ENCODE results near the gene ZFP64. TPM values are rescaled to one million over a fixed set of nuclear protein-coding genes. Genes with fewer than 3 reads are reported as not detected.

Gene ZFP64
- total and polyA plus RNA-seq, 4 donors, result 10.8 to 22.0 (median 14.6) TPM

DNA sequence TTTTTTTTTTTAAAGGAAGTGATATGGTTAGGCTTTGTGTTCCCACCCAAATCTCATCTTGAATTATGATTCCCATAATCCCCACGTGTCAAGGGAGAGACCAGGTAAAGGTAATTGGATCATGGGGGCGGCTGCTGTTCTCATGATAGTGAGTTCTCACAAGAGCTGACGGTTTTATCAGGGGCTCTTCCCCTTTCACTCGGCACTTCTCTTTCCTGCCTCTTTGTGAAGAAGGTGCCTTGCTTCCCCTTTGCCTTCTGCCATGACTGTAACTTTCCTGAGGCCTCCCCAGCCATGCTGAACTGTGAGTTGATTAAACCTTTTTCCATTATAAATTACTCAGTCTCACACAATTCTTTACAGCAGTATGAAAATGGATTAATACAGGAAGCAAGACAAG, 64.3 kb downstream of the ZFP64 start:
- 100% methylated on average over 1 of the region's 4 CpGs for WGBS (ENCODE audit: insufficient coverage)
- Histone ChIP-seq H3K27me3 (ENCODE audit: control insufficient read depth, insufficient read depth, low read length) (no peaks in the 10 kb centered on the region), H3K36me3 (ENCODE audit: control insufficient read depth, insufficient read depth, low read length) (no peaks in the 10 kb centered on the region), H3K9me3 (ENCODE audit: control insufficient read depth, insufficient read depth, low read length) (no peaks in the 10 kb centered on the region), H3K4me1 (ENCODE audit: control insufficient read depth, insufficient read depth, low read length) (no peaks in the 10 kb centered on the region), H3K27ac (ENCODE audit: low read depth, low read length) (no peak overlapping the region), H3K4me3 (ENCODE audit: low read depth, low read length) (no peak overlapping the region)
- DNase-seq (ENCODE audit: low read depth in 4 of 6, low spot score in 6 of 6), result no peak

DNA sequence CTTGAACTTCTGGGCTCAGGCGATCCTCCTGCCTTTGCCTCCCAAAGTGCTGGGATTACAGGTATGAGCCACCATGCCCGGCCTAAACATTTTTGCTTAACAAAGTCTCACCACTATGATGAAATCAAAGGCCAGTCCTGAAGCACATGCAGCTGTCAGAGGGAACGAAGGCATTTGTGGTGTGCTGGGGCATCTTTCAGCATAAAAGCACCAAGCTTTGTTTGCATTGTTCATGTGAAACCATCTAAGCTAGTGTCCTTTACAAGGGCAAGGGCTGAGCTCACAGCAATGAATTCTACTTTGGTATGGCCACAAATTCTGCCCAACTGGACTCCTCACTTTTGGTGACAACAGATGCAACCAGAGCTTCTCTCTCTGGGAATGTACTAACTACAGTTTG, 66.8 kb downstream of the ZFP64 start:
- no peak overlapping the region for H3K27ac ChIP-seq (ENCODE audit: low read depth, low read length)
- WGBS (ENCODE audit: insufficient coverage), result 79% methylated on average over 3 of the region's 3 CpGs
- H3K9me3 ChIP-seq (ENCODE audit: control insufficient read depth, insufficient read depth, low read length), result no peaks in the 10 kb centered on the region
- H3K4me3 ChIP-seq (ENCODE audit: low read depth, low read length), result no peak overlapping the region
- no peaks in the 10 kb centered on the region for H3K27me3 ChIP-seq (ENCODE audit: control insufficient read depth, insufficient read depth, low read length)
- H3K36me3 ChIP-seq (ENCODE audit: control insufficient read depth, insufficient read depth, low read length), result no peaks in the 10 kb centered on the region
- H3K4me1 ChIP-seq (ENCODE audit: control insufficient read depth, insufficient read depth, low read length), result no peaks in the 10 kb centered on the region
- no peak for DNase-seq (ENCODE audit: low read depth in 4 of 6, low spot score in 6 of 6)

DNA sequence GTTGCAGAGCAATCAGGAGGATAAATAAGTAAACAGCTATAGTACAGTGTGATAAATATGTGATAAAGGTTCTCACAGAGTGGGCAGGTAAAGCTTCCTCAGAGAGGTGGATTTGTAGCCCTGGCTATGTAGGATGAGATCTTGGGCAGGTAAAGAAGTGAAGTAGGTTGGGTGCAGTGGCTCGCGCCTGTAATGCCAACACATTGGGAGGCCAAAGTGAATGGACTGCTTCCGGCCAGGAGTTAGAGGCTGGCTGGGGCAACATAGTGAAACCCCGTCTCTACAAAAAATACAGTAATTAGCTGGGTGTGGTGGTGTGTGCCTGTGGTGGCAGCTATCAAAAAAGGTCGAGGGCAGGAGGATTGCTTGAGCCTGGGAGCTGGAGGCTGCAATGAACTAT, 72.9 kb downstream of the ZFP64 start:
- H3K9me3 ChIP-seq (ENCODE audit: control insufficient read depth, insufficient read depth, low read length), result no peaks in the 10 kb centered on the region
- no peaks in the 10 kb centered on the region for H3K36me3 ChIP-seq (ENCODE audit: control insufficient read depth, insufficient read depth, low read length)
- DNase-seq (ENCODE audit: low read depth in 4 of 6, low spot score in 6 of 6), result no peak
- H3K4me1 ChIP-seq (ENCODE audit: control insufficient read depth, insufficient read depth, low read length), result no peaks in the 10 kb centered on the region
- WGBS (ENCODE audit: insufficient coverage), result 92% methylated on average over 4 of the region's 5 CpGs
- H3K27me3 ChIP-seq (ENCODE audit: control insufficient read depth, insufficient read depth, low read length), result no peaks in the 10 kb centered on the region
- no peak overlapping the region for H3K27ac ChIP-seq (ENCODE audit: low read depth, low read length)
- no peak overlapping the region for H3K4me3 ChIP-seq (ENCODE audit: low read depth, low read length)

DNA sequence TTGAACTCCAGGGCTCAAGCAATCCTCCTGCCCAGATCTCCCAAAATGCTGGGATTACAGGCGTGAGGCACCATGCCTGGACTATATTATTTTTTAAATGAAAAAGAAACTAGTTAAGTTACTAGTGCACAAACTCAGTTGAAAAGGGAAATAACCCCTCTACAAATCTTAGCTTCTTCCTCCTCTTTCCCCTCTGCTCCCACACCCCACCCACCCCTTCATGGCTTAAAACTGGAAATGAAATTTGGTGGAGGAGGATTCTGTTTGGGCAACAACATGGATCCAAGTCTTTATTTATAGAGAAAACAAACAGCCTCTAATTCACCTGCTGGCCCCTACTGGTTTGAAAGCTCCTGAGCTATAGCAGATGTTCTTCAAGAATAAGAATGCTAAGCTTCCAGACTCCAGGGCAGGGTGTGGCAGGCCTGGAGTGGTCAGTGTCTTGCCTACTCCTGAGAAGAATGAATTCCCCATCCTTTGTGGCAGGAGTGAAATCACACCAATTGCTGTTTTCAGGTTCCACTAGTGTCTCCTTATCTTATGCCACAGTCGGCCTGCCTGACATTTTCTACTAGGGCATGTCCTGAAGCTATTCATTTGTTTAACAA, 73.5 kb downstream of the ZFP64 start:
- H3K9me3 ChIP-seq (ENCODE audit: control insufficient read depth, insufficient read depth, low read length), result no peaks in the 10 kb centered on the region
- H3K4me1 ChIP-seq (ENCODE audit: control insufficient read depth, insufficient read depth, low read length), result no peaks in the 10 kb centered on the region
- H3K4me3 ChIP-seq (ENCODE audit: low read depth, low read length), result no peak overlapping the region
- no peaks in the 10 kb centered on the region for H3K27me3 ChIP-seq (ENCODE audit: control insufficient read depth, insufficient read depth, low read length)
- no peak for DNase-seq (ENCODE audit: low read depth in 4 of 6, low spot score in 6 of 6)
- H3K36me3 ChIP-seq (ENCODE audit: control insufficient read depth, insufficient read depth, low read length), result no peaks in the 10 kb centered on the region
- H3K27ac ChIP-seq (ENCODE audit: low read depth, low read length), result no peak overlapping the region
- WGBS (ENCODE audit: insufficient coverage), result no CpG with 5 or more reads among the region's 2 CpGs

DNA sequence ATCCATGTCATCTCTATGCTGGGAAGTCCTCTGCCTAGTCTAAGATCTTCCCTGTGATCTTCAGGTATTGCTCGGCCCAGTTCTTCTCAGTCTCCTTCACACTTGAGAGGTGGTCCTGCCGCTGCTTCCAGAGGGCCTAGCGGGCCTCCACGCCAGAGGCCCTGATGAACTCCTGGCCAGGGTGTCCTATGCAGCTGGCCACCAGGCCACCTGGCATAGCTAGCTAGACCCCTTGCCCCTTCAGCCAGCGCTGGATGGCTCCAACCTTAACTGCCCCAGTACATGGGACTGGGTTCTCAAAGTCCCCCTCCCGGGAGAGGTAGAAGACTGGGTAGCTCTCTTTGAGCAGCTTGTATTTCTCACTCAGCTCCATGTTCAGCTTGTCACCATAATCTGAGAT, 81.1 kb downstream of the ZFP64 start:
- H3K4me1 ChIP-seq (ENCODE audit: control insufficient read depth, insufficient read depth, low read length), result peaks cover 10% of the 10 kb centered on the region
- DNase-seq (ENCODE audit: low read depth in 4 of 6, low spot score in 6 of 6), result no peak
- no peak overlapping the region for H3K4me3 ChIP-seq (ENCODE audit: low read depth, low read length)
- H3K27me3 ChIP-seq (ENCODE audit: control insufficient read depth, insufficient read depth, low read length), result peaks cover 11% of the 10 kb centered on the region
- H3K36me3 ChIP-seq (ENCODE audit: control insufficient read depth, insufficient read depth, low read length), result no peaks in the 10 kb centered on the region
- H3K27ac ChIP-seq (ENCODE audit: low read depth, low read length), result no peak overlapping the region
- H3K9me3 ChIP-seq (ENCODE audit: control insufficient read depth, insufficient read depth, low read length), result no peaks in the 10 kb centered on the region
- 100% methylated on average over 6 of the region's 6 CpGs for WGBS (ENCODE audit: insufficient coverage)

DNA sequence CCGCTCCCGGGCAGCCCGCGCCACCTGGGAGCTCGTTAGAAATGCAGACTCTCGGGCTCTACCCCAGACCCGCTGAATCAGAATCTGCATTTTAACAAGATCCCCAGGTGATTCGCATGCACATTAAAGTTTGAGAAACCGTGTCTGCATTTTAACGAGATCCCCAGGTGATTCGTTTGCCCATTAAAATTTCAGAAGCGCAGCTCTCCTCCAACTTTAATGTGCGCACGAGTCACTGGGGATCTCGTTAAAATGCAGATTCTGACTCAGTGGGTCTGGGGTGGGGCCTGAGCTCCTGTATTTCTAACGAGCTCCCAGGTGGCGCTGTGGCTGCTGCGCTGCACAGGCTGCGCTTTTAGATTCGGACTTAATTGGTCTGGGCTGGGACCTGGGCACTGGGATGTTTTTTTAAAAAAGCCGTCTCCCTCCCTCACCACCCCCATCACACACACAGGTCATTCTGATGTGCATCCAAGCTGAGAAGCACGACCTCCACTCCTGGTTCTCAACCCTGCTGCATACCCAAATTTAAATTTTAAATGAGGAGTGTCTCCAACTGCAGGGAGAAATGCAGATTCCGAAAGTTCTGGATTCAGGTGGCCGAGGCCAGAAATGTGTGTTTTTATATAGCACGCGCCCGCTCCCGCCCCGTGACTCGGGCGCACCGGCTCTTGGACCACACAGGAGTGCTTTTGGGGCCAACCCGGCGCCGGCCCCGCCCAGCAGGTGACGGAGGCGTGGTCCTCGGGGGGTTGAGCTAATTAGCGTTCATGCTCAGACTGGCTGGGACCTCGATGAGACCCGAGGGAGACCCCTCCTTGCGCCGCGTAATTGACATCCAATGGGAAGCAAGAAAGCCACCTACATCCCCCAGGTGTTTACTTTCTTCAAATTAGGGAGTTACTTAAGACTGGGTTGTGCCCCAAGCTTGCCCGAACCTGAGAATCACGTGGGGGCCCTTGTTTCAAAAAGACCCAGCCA, 85.8 kb downstream of the ZFP64 start:
- peak in 2 of 6 donors; percentile 52 to 76 for DNase-seq (ENCODE audit: low read depth in 4 of 6, low spot score in 6 of 6)
- Histone ChIP-seq H3K36me3 (ENCODE audit: control insufficient read depth, insufficient read depth, low read length) (no peaks in the 10 kb centered on the region), H3K4me1 (ENCODE audit: control insufficient read depth, insufficient read depth, low read length) (peaks cover 32% of the 10 kb centered on the region), H3K4me3 (ENCODE audit: low read depth, low read length) (peak overlapping the region; percentile 33), H3K9me3 (ENCODE audit: control insufficient read depth, insufficient read depth, low read length) (no peaks in the 10 kb centered on the region), H3K27ac (ENCODE audit: low read depth, low read length) (no peak overlapping the region), H3K27me3 (ENCODE audit: control insufficient read depth, insufficient read depth, low read length) (peaks cover 47% of the 10 kb centered on the region)
- WGBS (ENCODE audit: insufficient coverage), result under 1% methylated on average over 43 of the region's 47 CpGs

DNA sequence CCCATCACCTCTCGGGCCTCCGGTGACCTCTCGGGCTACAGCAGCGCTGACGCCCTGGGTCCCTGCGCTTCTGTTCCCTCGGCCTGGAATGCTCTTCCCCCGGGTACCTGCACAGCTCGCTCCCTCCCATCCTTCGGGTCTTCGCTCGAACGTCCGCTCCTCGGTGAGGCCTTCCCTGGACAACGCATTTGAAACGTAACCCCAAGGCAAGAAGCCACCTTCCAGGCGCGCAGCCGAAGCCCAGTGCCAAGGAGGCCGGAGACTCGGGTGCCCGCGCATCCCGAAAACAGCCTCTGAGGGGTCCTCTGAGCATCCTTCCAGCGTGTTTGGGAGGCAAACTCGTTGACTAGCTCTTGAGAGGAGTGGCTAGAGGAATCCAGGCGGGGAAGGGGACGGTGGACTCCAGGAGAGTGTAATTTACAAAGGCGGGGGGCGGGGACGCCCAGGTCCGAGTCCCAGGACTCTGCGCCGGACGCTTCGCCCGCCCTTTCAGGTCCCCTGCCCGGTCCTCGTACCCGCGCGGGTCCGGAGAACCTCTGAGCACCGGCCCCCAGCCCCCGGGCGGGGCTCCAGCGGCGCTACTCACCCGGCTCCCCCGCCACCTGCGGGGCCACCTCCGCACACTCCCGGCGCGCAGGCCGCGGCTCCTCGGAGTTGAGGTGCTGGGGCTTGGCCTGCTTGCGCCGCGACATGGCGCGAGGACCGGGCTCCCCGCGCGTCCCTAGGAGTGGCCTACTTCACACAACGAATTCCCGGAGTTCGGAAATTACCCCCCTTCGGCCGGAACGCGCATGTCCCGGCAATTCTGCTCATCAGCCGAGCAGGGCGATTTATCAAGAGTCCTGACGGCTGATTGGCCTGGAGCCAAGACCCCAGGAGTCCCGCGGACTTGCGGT, 86.8 kb downstream of the ZFP64 start:
- H3K36me3 ChIP-seq (ENCODE audit: control insufficient read depth, insufficient read depth, low read length), result no peaks in the 10 kb centered on the region
- H3K27ac ChIP-seq (ENCODE audit: low read depth, low read length), result no peak overlapping the region
- peak in 3 of 6 donors; percentile 6 to 57 (median 29) for DNase-seq (ENCODE audit: low read depth in 4 of 6, low spot score in 6 of 6)
- peak overlapping the region; percentile 33 for H3K4me3 ChIP-seq (ENCODE audit: low read depth, low read length)
- under 1% methylated on average over 82 of the region's 82 CpGs for WGBS (ENCODE audit: insufficient coverage)
- H3K4me1 ChIP-seq (ENCODE audit: control insufficient read depth, insufficient read depth, low read length), result peaks cover 32% of the 10 kb centered on the region
- H3K9me3 ChIP-seq (ENCODE audit: control insufficient read depth, insufficient read depth, low read length), result no peaks in the 10 kb centered on the region
- peaks cover 47% of the 10 kb centered on the region for H3K27me3 ChIP-seq (ENCODE audit: control insufficient read depth, insufficient read depth, low read length)

DNA sequence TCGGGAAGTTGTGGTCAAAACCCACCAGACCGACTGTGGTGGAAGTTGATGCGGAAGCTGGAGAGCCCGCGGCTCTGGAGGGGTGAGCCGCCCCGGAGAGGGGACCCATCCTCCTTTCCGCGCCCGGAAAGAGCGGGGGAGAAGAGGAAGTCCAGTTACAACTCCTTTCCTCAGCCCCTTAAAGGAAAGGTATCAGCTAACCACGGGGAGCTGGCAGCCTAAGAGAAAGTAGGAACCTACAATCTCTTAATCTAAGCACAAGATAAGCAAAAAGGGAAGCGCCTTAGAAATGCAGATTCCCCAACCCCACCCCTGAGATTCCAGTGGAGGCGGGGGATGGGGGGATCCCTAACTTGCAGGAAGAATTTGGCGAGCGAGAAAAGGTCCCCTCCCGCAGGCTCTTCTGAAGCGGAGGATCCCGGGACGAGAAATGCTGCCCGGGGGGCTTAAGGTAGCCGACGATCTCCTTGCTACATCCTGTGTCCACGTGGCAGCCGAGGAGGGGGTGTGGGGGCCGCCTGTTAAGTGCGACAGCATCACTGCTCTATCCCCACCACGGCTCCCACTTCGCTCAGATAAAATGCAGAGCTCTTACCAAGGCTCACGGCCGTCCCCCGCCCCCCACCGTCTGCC, 87.5 kb downstream of the ZFP64 start:
- Histone ChIP-seq H3K27me3 (ENCODE audit: control insufficient read depth, insufficient read depth, low read length) (peaks cover 47% of the 10 kb centered on the region), H3K4me1 (ENCODE audit: control insufficient read depth, insufficient read depth, low read length) (peaks cover 32% of the 10 kb centered on the region), H3K9me3 (ENCODE audit: control insufficient read depth, insufficient read depth, low read length) (no peaks in the 10 kb centered on the region), H3K27ac (ENCODE audit: low read depth, low read length) (no peak overlapping the region), H3K4me3 (ENCODE audit: low read depth, low read length) (peak overlapping the region; percentile 31), H3K36me3 (ENCODE audit: control insufficient read depth, insufficient read depth, low read length) (no peaks in the 10 kb centered on the region)
- WGBS (ENCODE audit: insufficient coverage), result under 1% methylated on average over 17 of the region's 33 CpGs
- DNase-seq (ENCODE audit: low read depth in 4 of 6, low spot score in 6 of 6), result peak in 2 of 6 donors; percentile 9 to 11

DNA sequence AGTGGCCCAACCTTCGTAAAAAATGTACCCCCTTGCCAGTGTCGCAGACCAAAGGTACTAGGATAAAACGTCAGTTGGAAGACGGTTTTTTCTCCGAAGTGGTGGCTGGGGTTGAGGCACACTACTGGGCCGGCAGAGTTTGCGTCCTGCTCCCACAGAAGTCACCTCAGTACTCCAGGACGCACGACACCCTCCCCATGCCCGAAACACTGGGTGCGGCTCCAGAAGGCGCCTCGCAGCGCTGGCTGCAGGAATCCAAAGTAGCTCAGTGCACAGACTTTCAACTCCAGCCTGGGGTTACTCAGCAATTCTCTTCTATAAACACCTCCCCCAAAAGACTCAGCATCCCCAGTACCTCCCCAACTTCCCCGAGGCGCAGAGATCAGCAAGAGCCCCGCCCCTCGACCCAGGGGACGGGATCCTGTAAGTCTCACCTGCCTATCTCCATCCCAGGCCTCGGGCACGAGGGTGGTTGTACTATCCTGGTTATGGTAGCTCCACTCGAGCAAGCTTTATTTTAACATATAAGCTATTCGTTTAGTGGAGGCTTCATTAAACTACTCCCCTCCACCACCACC, 88.2 kb downstream of the ZFP64 start:
- Histone ChIP-seq H3K27ac (ENCODE audit: low read depth, low read length) (no peak overlapping the region), H3K9me3 (ENCODE audit: control insufficient read depth, insufficient read depth, low read length) (no peaks in the 10 kb centered on the region), H3K36me3 (ENCODE audit: control insufficient read depth, insufficient read depth, low read length) (no peaks in the 10 kb centered on the region), H3K4me1 (ENCODE audit: control insufficient read depth, insufficient read depth, low read length) (peaks cover 32% of the 10 kb centered on the region), H3K27me3 (ENCODE audit: control insufficient read depth, insufficient read depth, low read length) (peaks cover 47% of the 10 kb centered on the region), H3K4me3 (ENCODE audit: low read depth, low read length) (peak overlapping the region; percentile 31)
- 32% methylated on average over 14 of the region's 23 CpGs for WGBS (ENCODE audit: insufficient coverage)
- peak in 1 of 6 donors; percentile 7 for DNase-seq (ENCODE audit: low read depth in 4 of 6, low spot score in 6 of 6)
